Measurements from ENCODE around the gene CACFD1.
A peak's percentile ranks its signal among the peaks of the same experiment; 100 is the strongest.

Gene CACFD1

GRCh38 chr9:133473743-133474142 lies 14.0 kb downstream of the CACFD1 start:
- no CpG with 5 or more reads among the region's 20 CpGs for WGBS, 2 donors (ENCODE audit: extremely low coverage in 2 of 2, insufficient read length in 2 of 2, insufficient replicate concordance in 1 of 2)
- Histone ChIP-seq H2AK5ac (ENCODE audit: low read depth, low read length) (peak overlapping the region; percentile 63), H3K4me2 (ENCODE audit: insufficient read depth, low read length, poor library complexity, severe bottlenecking) (no peak overlapping the region), H4K91ac (ENCODE audit: low read depth, low read length, poor library complexity) (peak overlapping the region; percentile 72), H4K8ac (ENCODE audit: low read depth, low read length) (no peak overlapping the region), H3K14ac (ENCODE audit: low read length) (peak overlapping the region; percentile 38), H3K4me1 (ENCODE audit: control insufficient read depth in 2 of 2, insufficient read depth in 1 of 2, low read depth in 1 of 2, low read length in 2 of 2) (peaks cover 4 to 8% of the 10 kb centered on the region in 2 donors), H3K4ac (ENCODE audit: low read length) (peak overlapping the region; percentile 6), H3K27me3 (ENCODE audit: control insufficient read depth in 3 of 3, insufficient read depth in 3 of 3, low read depth in 1 of 3, low read length in 3 of 3) (no peaks in the 10 kb centered on the region), H3K23ac (ENCODE audit: low read depth, low read length, poor library complexity) (peak overlapping the region; percentile 85), H2AFZ (ENCODE audit: low read length) (no peak overlapping the region), H3K4me3 (ENCODE audit: low read length in 2 of 2) (no peak overlapping the region), H2BK12ac (ENCODE audit: low read length) (no peak overlapping the region), H3K9me3 (replicated peaks in 1 of 2; ENCODE audit: control insufficient read depth in 2 of 2, insufficient read depth in 1 of 2, low read depth in 1 of 2, low read length in 2 of 2) (no peaks in the 10 kb centered on the region), H2BK5ac (ENCODE audit: low read length) (no peak overlapping the region), H2BK15ac (ENCODE audit: low read length) (no peak overlapping the region), H3K27ac (replicated peaks; ENCODE audit: low read length) (no peak overlapping the region), H3K18ac (ENCODE audit: low read length) (no peak overlapping the region), H3K9ac (ENCODE audit: low read depth, low read length, poor library complexity) (no peak overlapping the region), H3K79me1 (ENCODE audit: low read depth, low read length) (peaks cover 8% of the 10 kb centered on the region), H3K36me3 (replicated peaks in 1 of 2; ENCODE audit: control insufficient read depth in 2 of 2, insufficient read depth in 2 of 2, low read length in 2 of 2) (peaks cover 14 to 54% of the 10 kb centered on the region in 2 donors), H2BK120ac (ENCODE audit: low read depth, low read length) (no peak overlapping the region)
- no peak for DNase-seq (ENCODE audit: low spot score)

- Histone ChIP-seq H3K36me3 (replicated peaks in 1 of 2; ENCODE audit: control insufficient read depth in 2 of 2, insufficient read depth in 2 of 2, low read length in 2 of 2) (peaks cover 14 to 51% of the 10 kb centered on the region in 2 donors), H3K18ac (ENCODE audit: low read length) (no peak overlapping the region), H3K79me1 (ENCODE audit: low read depth, low read length) (peaks cover 8% of the 10 kb centered on the region), H4K8ac (ENCODE audit: low read depth, low read length) (no peak overlapping the region), H3K14ac (ENCODE audit: low read length) (no peak overlapping the region), H2AK5ac (ENCODE audit: low read depth, low read length) (no peak overlapping the region), H3K9me3 (replicated peaks in 1 of 2; ENCODE audit: control insufficient read depth in 2 of 2, insufficient read depth in 1 of 2, low read depth in 1 of 2, low read length in 2 of 2) (no peaks in the 10 kb centered on the region), H2AFZ (ENCODE audit: low read length) (no peak overlapping the region), H2BK15ac (ENCODE audit: low read length) (no peak overlapping the region), H3K27ac (replicated peaks; ENCODE audit: low read length) (no peak overlapping the region), H3K4me1 (ENCODE audit: control insufficient read depth in 2 of 2, insufficient read depth in 1 of 2, low read depth in 1 of 2, low read length in 2 of 2) (peaks cover 4 to 8% of the 10 kb centered on the region in 2 donors), H2BK5ac (ENCODE audit: low read length) (no peak overlapping the region), H3K4ac (ENCODE audit: low read length) (no peak overlapping the region), H2BK120ac (ENCODE audit: low read depth, low read length) (no peak overlapping the region), H4K91ac (ENCODE audit: low read depth, low read length, poor library complexity) (no peak overlapping the region), H3K27me3 (ENCODE audit: control insufficient read depth in 3 of 3, insufficient read depth in 3 of 3, low read depth in 1 of 3, low read length in 3 of 3) (no peaks in the 10 kb centered on the region), H3K23ac (ENCODE audit: low read depth, low read length, poor library complexity) (peak overlapping the region; percentile 85), H3K4me2 (ENCODE audit: insufficient read depth, low read length, poor library complexity, severe bottlenecking) (no peak overlapping the region), H3K4me3 (ENCODE audit: low read length in 2 of 2) (no peak overlapping the region), H3K9ac (ENCODE audit: low read depth, low read length, poor library complexity) (no peak overlapping the region), H2BK12ac (ENCODE audit: low read length) (no peak overlapping the region)
- no peak for DNase-seq (ENCODE audit: low spot score)
- WGBS, 2 donors (ENCODE audit: extremely low coverage in 2 of 2, insufficient read length in 2 of 2, insufficient replicate concordance in 1 of 2), result no CpG with 5 or more reads among the region's 5 CpGs
Measured at GRCh38 chr9:133474215-133474614, 14.4 kb downstream of the CACFD1 start.

- peaks cover 10 to 12% of the 10 kb centered on the region in 2 donors for H3K4me1 ChIP-seq (ENCODE audit: control insufficient read depth in 2 of 2, insufficient read depth in 1 of 2, low read depth in 1 of 2, low read length in 2 of 2)
- WGBS, 2 donors (ENCODE audit: extremely low coverage in 2 of 2, insufficient read length in 2 of 2, insufficient replicate concordance in 1 of 2), result no CpG with 5 or more reads among the region's 20 CpGs
Measured at GRCh38 chr9:133474853-133475252, 15.1 kb downstream of the CACFD1 start.

GRCh38 chr9:133475292-133476012 lies 15.7 kb downstream of the CACFD1 start:
- DNase-seq (ENCODE audit: low spot score), result no peak
- WGBS, 2 donors (ENCODE audit: extremely low coverage in 2 of 2, insufficient read length in 2 of 2, insufficient replicate concordance in 1 of 2), result no CpG with 5 or more reads among the region's 27 CpGs
- Histone ChIP-seq H2BK15ac (ENCODE audit: low read length) (no peak overlapping the region), H2BK120ac (ENCODE audit: low read depth, low read length) (no peak overlapping the region), H3K4me3 (ENCODE audit: low read length in 2 of 2) (no peak overlapping the region), H3K79me1 (ENCODE audit: low read depth, low read length) (peaks cover 5% of the 10 kb centered on the region), H3K27me3 (ENCODE audit: control insufficient read depth in 3 of 3, insufficient read depth in 3 of 3, low read depth in 1 of 3, low read length in 3 of 3) (peaks cover 0 to 7% (median 7%) of the 10 kb centered on the region in 3 experiments), H3K23ac (ENCODE audit: low read depth, low read length, poor library complexity) (peak overlapping the region; percentile 65), H3K9me3 (replicated peaks in 1 of 2; ENCODE audit: control insufficient read depth in 2 of 2, insufficient read depth in 1 of 2, low read depth in 1 of 2, low read length in 2 of 2) (no peaks in the 10 kb centered on the region), H2BK12ac (ENCODE audit: low read length) (peak overlapping the region; percentile 22), H3K36me3 (replicated peaks in 1 of 2; ENCODE audit: control insufficient read depth in 2 of 2, insufficient read depth in 2 of 2, low read length in 2 of 2) (peaks cover 14 to 51% of the 10 kb centered on the region in 2 donors), H3K18ac (ENCODE audit: low read length) (no peak overlapping the region), H2BK5ac (ENCODE audit: low read length) (no peak overlapping the region), H4K8ac (ENCODE audit: low read depth, low read length) (no peak overlapping the region), H4K91ac (ENCODE audit: low read depth, low read length, poor library complexity) (no peak overlapping the region), H3K9ac (ENCODE audit: low read depth, low read length, poor library complexity) (no peak overlapping the region), H3K4ac (ENCODE audit: low read length) (no peak overlapping the region), H3K4me1 (ENCODE audit: control insufficient read depth in 2 of 2, insufficient read depth in 1 of 2, low read depth in 1 of 2, low read length in 2 of 2) (peaks cover 10% of the 10 kb centered on the region in 2 donors), H3K27ac (replicated peaks; ENCODE audit: low read length) (no peak overlapping the region), H2AFZ (ENCODE audit: low read length) (no peak overlapping the region), H3K14ac (ENCODE audit: low read length) (no peak overlapping the region), H3K4me2 (ENCODE audit: insufficient read depth, low read length, poor library complexity, severe bottlenecking) (no peak overlapping the region), H2AK5ac (ENCODE audit: low read depth, low read length) (no peak overlapping the region)

More at GRCh38 chr9:133474853-133475252, 15.1 kb downstream of the CACFD1 start:
- Histone ChIP-seq H2AK5ac (ENCODE audit: low read depth, low read length) (no peak overlapping the region), H4K91ac (ENCODE audit: low read depth, low read length, poor library complexity) (no peak overlapping the region), H3K14ac (ENCODE audit: low read length) (no peak overlapping the region), H3K36me3 (replicated peaks in 1 of 2; ENCODE audit: control insufficient read depth in 2 of 2, insufficient read depth in 2 of 2, low read length in 2 of 2) (peaks cover 14 to 51% of the 10 kb centered on the region in 2 donors), H3K23ac (ENCODE audit: low read depth, low read length, poor library complexity) (no peak overlapping the region), H3K27ac (replicated peaks; ENCODE audit: low read length) (no peak overlapping the region), H2AFZ (ENCODE audit: low read length) (no peak overlapping the region), H2BK12ac (ENCODE audit: low read length) (no peak overlapping the region), H3K4me3 (ENCODE audit: low read length in 2 of 2) (no peak overlapping the region), H2BK5ac (ENCODE audit: low read length) (no peak overlapping the region), H3K9ac (ENCODE audit: low read depth, low read length, poor library complexity) (no peak overlapping the region), H3K4me2 (ENCODE audit: insufficient read depth, low read length, poor library complexity, severe bottlenecking) (no peak overlapping the region), H3K79me1 (ENCODE audit: low read depth, low read length) (peaks cover 8% of the 10 kb centered on the region), H4K8ac (ENCODE audit: low read depth, low read length) (no peak overlapping the region), H2BK15ac (ENCODE audit: low read length) (no peak overlapping the region), H3K4ac (ENCODE audit: low read length) (no peak overlapping the region), H3K27me3 (ENCODE audit: control insufficient read depth in 3 of 3, insufficient read depth in 3 of 3, low read depth in 1 of 3, low read length in 3 of 3) (peaks cover 0 to 6% (median 6%) of the 10 kb centered on the region in 3 experiments), H2BK120ac (ENCODE audit: low read depth, low read length) (no peak overlapping the region), H3K18ac (ENCODE audit: low read length) (no peak overlapping the region), H3K9me3 (replicated peaks in 1 of 2; ENCODE audit: control insufficient read depth in 2 of 2, insufficient read depth in 1 of 2, low read depth in 1 of 2, low read length in 2 of 2) (no peaks in the 10 kb centered on the region)
- DNase-seq (ENCODE audit: low spot score), result no peak
